HG02943 (cell line): ENCODE measurements around the gene DHX40.
"Not testable (repeated sequence)": the region's sequence is repeated elsewhere in the genome, so short reads cannot be mapped to it uniquely, and the experiment has no call there.

ENCODE experiments used
- ATAC-seq: cut with Tn5 transposase; IDR thresholded peaks from one replicate; pipeline ENCODE4 v1.9.1; 2021; ENCODE audit warnings: mild to moderate bottlenecking, low read depth, moderate library complexity; ENCODE audit not compliant: unreplicated experiment

The DHX40 gene

GRCh38 chr17:59565171-59565958 lies at the start of gene DHX40:
TSS of gene DHX40 (plus strand) at chr17:59565610. CDS start at chr17:59565672, 62 bp downstream.
- ATAC-seq = peak; percentile 91

- no peak for ATAC-seq
These were observed 49.0 kb upstream of the DHX40 start for GRCh38 chr17:59516451-59516850.

- ATAC-seq = no peak
These were observed 46.3 kb upstream of the DHX40 start for GRCh38 chr17:59519132-59519531.

- no peak for ATAC-seq
These were observed 45.2 kb upstream of the DHX40 start for GRCh38 chr17:59520251-59520650.

GRCh38 chr17:59521465-59522126 lies 43.8 kb upstream of the DHX40 start:
- ATAC-seq = no peak

GRCh38 chr17:59524930-59525329 lies 40.5 kb upstream of the DHX40 start:
- not testable (repeated sequence) for ATAC-seq

- ATAC-seq = no peak
These were observed 39.7 kb upstream of the DHX40 start for GRCh38 chr17:59525668-59526067.

GRCh38 chr17:59526451-59526850 lies 39.0 kb upstream of the DHX40 start:
- ATAC-seq = no peak

- no peak for ATAC-seq
These were observed 38.0 kb upstream of the DHX40 start for GRCh38 chr17:59527325-59527917.

GRCh38 chr17:59527931-59528330 lies 37.5 kb upstream of the DHX40 start:
- ATAC-seq = no peak

GRCh38 chr17:59530531-59530930 lies 34.9 kb upstream of the DHX40 start:
- no peak for ATAC-seq

- ATAC-seq = no peak
These were observed 31.7 kb upstream of the DHX40 start for GRCh38 chr17:59533694-59534093.

- ATAC-seq = no peak
These were observed 30.8 kb upstream of the DHX40 start for GRCh38 chr17:59534583-59534982.

GRCh38 chr17:59538195-59538909 lies 27.1 kb upstream of the DHX40 start:
- no peak for ATAC-seq

- no peak for ATAC-seq
These were observed 22.3 kb upstream of the DHX40 start for GRCh38 chr17:59542960-59543635.

- no peak for ATAC-seq
These were observed 19.5 kb upstream of the DHX40 start for GRCh38 chr17:59545942-59546341.

GRCh38 chr17:59547131-59547915 lies 18.1 kb upstream of the DHX40 start:
- no peak for ATAC-seq

- ATAC-seq = not testable (repeated sequence)
These were observed 16.4 kb upstream of the DHX40 start for GRCh38 chr17:59548985-59549384.

- no peak for ATAC-seq
These were observed 14.7 kb upstream of the DHX40 start for GRCh38 chr17:59550703-59551102.

- ATAC-seq = no peak
These were observed 7.4 kb upstream of the DHX40 start for GRCh38 chr17:59558039-59558438.
